Stimulated activated CD8-positive, alpha-beta memory T cell treated with anti-CD3 and anti-CD28 coated beads, Interleukin-15, amount 100 ng/mL, for 4 hours (primary cell): ENCODE measurements around the gene AP3B1.

Source experiments
- DNase-seq, 2 donors: peaks; one replicate each; pipeline ENCODE4 v3.0.0-alpha.2; 2020; ENCODE audit warnings: low read depth in 2 of 2

AP3B1 gene

GRCh38 chr5:78291687-78292086 is 2.8 kb downstream of the AP3B1 start:
- no peak for DNase-seq

GRCh38 chr5:78289911-78290310 is 4.6 kb downstream of the AP3B1 start:
- no peak for DNase-seq

GRCh38 chr5:78288246-78288645 is 6.3 kb downstream of the AP3B1 start:
- DNase-seq = no peak

- DNase-seq = no peak
Measured at GRCh38 chr5:78287833-78288232, 6.7 kb downstream of the AP3B1 start.

GRCh38 chr5:78287169-78287568 is 7.3 kb downstream of the AP3B1 start:
- no peak for DNase-seq

- no peak for DNase-seq
Measured at GRCh38 chr5:78286290-78286689, 8.2 kb downstream of the AP3B1 start.

- DNase-seq = no peak
Measured at GRCh38 chr5:78283802-78284201, 10.7 kb downstream of the AP3B1 start.

GRCh38 chr5:78283105-78283504 is 11.4 kb downstream of the AP3B1 start:
- no peak for DNase-seq

- DNase-seq = no peak
Measured at GRCh38 chr5:78280261-78280660, 14.2 kb downstream of the AP3B1 start.

GRCh38 chr5:78279194-78279593 is 15.3 kb downstream of the AP3B1 start:
- DNase-seq = no peak

GRCh38 chr5:78277715-78278114 is 16.8 kb downstream of the AP3B1 start:
- DNase-seq = no peak

- DNase-seq = no peak
Measured at GRCh38 chr5:78275998-78276543, 18.4 kb downstream of the AP3B1 start.

- DNase-seq = no peak
Measured at GRCh38 chr5:78274540-78275197, 19.8 kb downstream of the AP3B1 start.

- no peak for DNase-seq
Measured at GRCh38 chr5:78273436-78273835, 21.1 kb downstream of the AP3B1 start.

- no peak for DNase-seq
Measured at GRCh38 chr5:78271766-78272165, 22.7 kb downstream of the AP3B1 start.

GRCh38 chr5:78269088-78269703 is 25.3 kb downstream of the AP3B1 start:
- DNase-seq = no peak

- DNase-seq = no peak
Measured at GRCh38 chr5:78268356-78268755, 26.1 kb downstream of the AP3B1 start.

- no peak for DNase-seq
Measured at GRCh38 chr5:78265163-78265562, 29.3 kb downstream of the AP3B1 start.

GRCh38 chr5:78264600-78264999 is 29.9 kb downstream of the AP3B1 start:
- DNase-seq = no peak

GRCh38 chr5:78260771-78261170 is 33.7 kb downstream of the AP3B1 start:
- no peak for DNase-seq

GRCh38 chr5:78253201-78253600 is 41.3 kb downstream of the AP3B1 start:
- DNase-seq = no peak

GRCh38 chr5:78252715-78253114 is 41.8 kb downstream of the AP3B1 start:
- no peak for DNase-seq

GRCh38 chr5:78251663-78252284 is 42.7 kb downstream of the AP3B1 start:
- no peak for DNase-seq
